AG10803 (cell line): Measurements from ENCODE around the gene ADPRM.

Experiments used
- DNase-seq: peaks from one replicate; pipeline ENCODE4 v3.0.0; 2010; ENCODE audit warnings: low read depth
- H3K4me3 ChIP-seq: 2 replicates; pipeline ENCODE4 v1.5.1; 2011; ENCODE audit warnings: mild to moderate bottlenecking, low read length, control low read depth
- CTCF ChIP-seq: conservative IDR thresholded peaks from 2 replicates; pipeline ENCODE4 v1.5.1; 2011; ENCODE audit warnings: mild to moderate bottlenecking, low read length, control low read depth, inconsistent platforms

The ADPRM gene

GRCh38 chr17:10738521-10739258, 41.3 kb downstream of the ADPRM start:
- no peak for DNase-seq
- TF ChIP-seq CTCF, result no peak
- H3K4me3 ChIP-seq, result no peak overlapping the region

DNA sequence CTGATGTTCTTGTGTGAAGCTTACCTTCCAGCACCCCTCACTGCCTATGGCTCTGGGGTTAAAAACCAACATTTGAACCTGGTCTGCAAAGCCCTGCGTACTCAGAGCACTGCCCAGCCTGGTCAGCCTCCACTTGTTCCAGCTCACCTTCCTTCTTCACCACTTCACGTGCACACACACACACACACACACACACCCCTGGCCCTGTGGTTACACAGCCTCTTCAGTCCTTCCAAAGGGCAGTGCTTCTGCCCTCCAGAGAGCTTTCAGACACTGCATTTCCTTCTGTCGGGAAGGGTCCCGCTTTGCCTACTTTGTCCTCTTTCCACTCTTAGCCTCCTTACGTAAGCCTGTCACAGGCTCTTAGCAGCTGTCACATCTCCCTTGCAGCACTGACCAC, 42.0 kb downstream of the ADPRM start:
- no peak for DNase-seq
- no peak for TF ChIP-seq CTCF
- H3K4me3 ChIP-seq, result no peak overlapping the region

GRCh38 chr17:10741416-10742135, 44.2 kb downstream of the ADPRM start:
- no peak overlapping the region for H3K4me3 ChIP-seq
- DNase-seq, result no peak
- no peak for TF ChIP-seq CTCF

- no peak for DNase-seq
- no peak for TF ChIP-seq CTCF
- no peak overlapping the region for H3K4me3 ChIP-seq
These were observed 45.0 kb downstream of the ADPRM start for GRCh38 chr17:10742431-10742830.

DNA sequence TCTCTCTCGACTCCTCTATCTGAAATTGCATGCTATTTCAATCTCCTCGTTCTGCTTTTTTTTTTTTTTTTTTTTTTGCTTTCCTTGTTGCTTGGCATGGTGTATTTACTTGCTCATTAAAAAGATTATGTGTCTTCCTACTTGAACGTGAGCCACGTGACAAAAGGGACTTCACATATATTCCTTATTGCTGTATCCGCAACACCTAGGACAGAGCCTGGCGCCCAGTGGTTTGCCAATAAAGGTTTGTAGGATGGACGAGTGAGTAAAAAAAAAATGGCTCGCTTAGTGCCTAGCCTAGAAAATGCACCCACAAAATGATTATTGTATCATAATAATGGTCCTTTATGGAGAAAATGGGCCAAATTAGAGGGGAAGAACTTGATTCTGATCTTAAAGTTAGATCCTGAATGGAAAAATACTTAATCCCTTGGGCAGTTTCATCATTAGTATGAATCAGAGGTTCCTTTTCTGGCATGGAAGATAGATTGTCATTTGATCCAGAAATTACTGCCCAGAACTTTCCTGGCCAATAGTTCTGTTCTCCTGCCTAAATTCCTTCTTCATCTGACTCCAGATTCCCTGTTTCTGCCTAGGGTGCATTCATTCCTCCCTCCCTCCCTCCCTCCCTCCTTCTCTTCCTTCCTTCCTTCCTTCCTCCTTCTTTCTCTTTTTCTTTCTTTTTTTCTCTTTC, 46.1 kb downstream of the ADPRM start:
- no peak overlapping the region for H3K4me3 ChIP-seq
- DNase-seq, result peak; percentile 70
- TF ChIP-seq CTCF, result no peak

DNA sequence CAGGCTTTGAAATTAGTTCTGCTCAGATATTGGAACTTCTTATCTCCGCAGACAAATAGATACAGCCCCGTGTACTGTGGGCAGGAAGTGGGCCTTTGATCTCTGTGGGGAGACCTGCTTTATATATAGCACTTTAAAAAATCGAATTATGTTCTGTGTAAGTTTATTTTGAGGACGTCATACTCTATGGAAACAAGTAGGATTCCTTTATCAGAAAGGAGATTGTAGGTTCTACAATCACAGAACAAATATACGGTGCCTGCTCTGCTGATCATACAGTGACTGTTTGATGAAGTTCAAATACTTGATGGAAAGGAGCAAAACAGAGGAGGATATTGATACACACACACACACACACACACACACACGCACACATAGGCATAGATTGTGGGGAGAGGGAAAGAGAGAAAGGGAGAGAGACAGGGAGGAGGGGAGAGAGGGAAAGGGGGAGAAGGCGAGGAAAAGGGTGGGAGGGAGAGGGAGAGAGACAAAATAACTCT, 47.2 kb downstream of the ADPRM start:
- TF ChIP-seq CTCF, result no peak
- no peak overlapping the region for H3K4me3 ChIP-seq
- DNase-seq, result no peak
